HFFc6 (cell line): ENCODE measurements around the gene PNPLA2. TPM values are rescaled to one million over a fixed set of nuclear protein-coding genes. Genes with fewer than 3 reads are reported as not detected.

ENCODE experiments used
- DNase-seq: peaks from one replicate; pipeline ENCODE4 v3.0.0-alpha.2; 2018
- H3K27ac Mint-ChIP-seq: 2 replicates; pipeline ENCODE4 v1.8.0; 2020; ENCODE audit warnings: mild to moderate bottlenecking, mixed read lengths
- H3K27me3 Mint-ChIP-seq: 2 replicates; pipeline ENCODE4 v1.8.0; 2021; ENCODE audit warnings: mild to moderate bottlenecking, moderate library complexity, mixed read lengths; ENCODE audit not compliant: insufficient read depth
- H3K36me3 Mint-ChIP-seq: 2 replicates; pipeline ENCODE4 v1.8.0; 2021; ENCODE audit warnings: low read depth, mixed read lengths
- H3K4me1 Mint-ChIP-seq: 2 replicates; pipeline ENCODE4 v1.8.0; 2020; ENCODE audit warnings: low read depth, mixed read lengths
- H3K4me3 Mint-ChIP-seq: 2 replicates; pipeline ENCODE4 v1.8.0; 2020; ENCODE audit warnings: mild to moderate bottlenecking, moderate library complexity, mixed read lengths
- H3K9me3 Mint-ChIP-seq: 2 replicates; pipeline ENCODE4 v1.8.0; 2020; ENCODE audit warnings: mild to moderate bottlenecking, mixed read lengths
- total RNA-seq, 6 experiments: library from RNA; stranded (reverse); fragmentation: NEBNext Ultra II Directional; extraction: Animal tissue kit (Norgen Biotek cat#: 25700); gene quantifications; 2 replicates in 1 of 6; 3 replicates in 5 of 6; pipeline ENCODE4 v1.2.3, GENCODE V29; 2021
- TF ChIP-seq, protein P1 (sequence below): fragments of 200-600 bp; sonication (generic); IDR thresholded peaks from 2 replicates; pipeline ENCODE4 v1.5.0; 2021; ENCODE audit warnings: antibody characterized with exemption, mild to moderate bottlenecking

The PNPLA2 gene
- total RNA-seq, 6 experiments from 2014 or later = 103 to 148 (median 130) TPM

DNA sequence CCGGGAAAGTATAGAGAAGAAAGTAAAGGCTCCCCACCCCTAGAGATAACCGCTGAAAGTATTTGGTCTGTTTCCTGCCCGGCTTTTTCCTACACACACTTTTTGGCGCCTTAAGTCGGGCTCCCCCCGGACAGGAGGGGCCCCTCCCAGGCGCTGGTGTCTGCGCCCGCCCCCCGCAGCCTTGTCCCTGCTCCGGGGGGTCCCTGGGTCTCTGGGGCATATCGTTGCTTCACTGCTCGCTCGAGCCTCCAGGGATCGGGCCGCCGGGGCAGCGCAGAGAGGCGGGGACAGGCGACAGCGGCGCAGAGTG is 8.1 kb downstream of the PNPLA2 start:
- Mint-ChIP-seq H3K27ac (no peak overlapping the region), H3K9me3 (no peaks in the 10 kb centered on the region), H3K36me3 (peaks cover 6% of the 10 kb centered on the region; the same call in 1 of the 2 replicates), H3K4me1 (peaks cover 8% of the 10 kb centered on the region), H3K4me3 (peak overlapping the region; percentile 24; the same call in 1 of the 2 replicates), H3K27me3 (peaks cover 15% of the 10 kb centered on the region)
- DNase-seq = no peak
- TF ChIP-seq, protein P1, sequence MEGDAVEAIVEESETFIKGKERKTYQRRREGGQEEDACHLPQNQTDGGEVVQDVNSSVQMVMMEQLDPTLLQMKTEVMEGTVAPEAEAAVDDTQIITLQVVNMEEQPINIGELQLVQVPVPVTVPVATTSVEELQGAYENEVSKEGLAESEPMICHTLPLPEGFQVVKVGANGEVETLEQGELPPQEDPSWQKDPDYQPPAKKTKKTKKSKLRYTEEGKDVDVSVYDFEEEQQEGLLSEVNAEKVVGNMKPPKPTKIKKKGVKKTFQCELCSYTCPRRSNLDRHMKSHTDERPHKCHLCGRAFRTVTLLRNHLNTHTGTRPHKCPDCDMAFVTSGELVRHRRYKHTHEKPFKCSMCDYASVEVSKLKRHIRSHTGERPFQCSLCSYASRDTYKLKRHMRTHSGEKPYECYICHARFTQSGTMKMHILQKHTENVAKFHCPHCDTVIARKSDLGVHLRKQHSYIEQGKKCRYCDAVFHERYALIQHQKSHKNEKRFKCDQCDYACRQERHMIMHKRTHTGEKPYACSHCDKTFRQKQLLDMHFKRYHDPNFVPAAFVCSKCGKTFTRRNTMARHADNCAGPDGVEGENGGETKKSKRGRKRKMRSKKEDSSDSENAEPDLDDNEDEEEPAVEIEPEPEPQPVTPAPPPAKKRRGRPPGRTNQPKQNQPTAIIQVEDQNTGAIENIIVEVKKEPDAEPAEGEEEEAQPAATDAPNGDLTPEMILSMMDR = no peak

DNA sequence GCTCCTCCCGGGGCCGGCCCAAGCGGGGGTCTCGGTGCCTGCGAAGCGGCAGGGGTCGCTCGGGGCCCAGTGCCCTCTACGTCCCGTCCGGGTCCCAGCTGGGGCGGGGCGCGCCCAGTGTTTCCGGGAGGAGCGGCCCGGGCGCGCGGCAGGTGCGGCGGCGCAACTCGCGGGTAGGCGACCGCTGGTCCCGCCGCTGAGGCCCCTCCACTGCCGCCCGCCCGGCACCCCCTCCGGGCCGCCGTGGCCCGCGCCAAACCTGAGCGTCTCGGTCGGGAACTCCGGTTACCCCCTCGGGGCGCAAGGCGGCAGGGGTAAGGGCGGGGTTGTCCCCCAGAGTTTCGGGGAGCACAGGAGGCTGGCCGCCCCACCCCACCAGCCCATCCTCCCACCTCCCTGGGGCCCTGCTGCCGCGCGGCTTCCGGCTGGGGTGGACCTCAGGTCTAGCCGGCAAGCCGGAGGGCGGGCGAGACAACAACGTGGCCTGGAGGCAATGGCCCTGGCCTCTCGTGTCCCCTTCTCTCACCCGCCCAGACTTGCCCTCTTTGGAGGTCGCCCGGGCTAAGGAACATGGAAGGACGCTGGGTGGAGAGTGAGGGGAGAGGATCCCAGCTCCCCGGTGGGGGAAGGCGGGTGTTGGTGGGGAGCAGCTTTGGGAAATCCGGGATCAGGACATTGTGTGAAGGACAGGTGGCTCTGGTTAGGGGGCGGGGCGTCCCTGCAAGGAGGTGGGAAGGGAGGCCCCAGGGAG is 8.6 kb downstream of the PNPLA2 start:
- Mint-ChIP-seq H3K36me3 (peaks cover 6% of the 10 kb centered on the region; the same call in 1 of the 2 replicates), H3K9me3 (no peaks in the 10 kb centered on the region), H3K27ac (no peak overlapping the region; the same call in 1 of the 2 replicates), H3K27me3 (peaks cover 15% of the 10 kb centered on the region), H3K4me1 (peaks cover 11% of the 10 kb centered on the region), H3K4me3 (no peak overlapping the region)
- TF ChIP-seq, protein P1 = no peak
- DNase-seq = no peak

DNA sequence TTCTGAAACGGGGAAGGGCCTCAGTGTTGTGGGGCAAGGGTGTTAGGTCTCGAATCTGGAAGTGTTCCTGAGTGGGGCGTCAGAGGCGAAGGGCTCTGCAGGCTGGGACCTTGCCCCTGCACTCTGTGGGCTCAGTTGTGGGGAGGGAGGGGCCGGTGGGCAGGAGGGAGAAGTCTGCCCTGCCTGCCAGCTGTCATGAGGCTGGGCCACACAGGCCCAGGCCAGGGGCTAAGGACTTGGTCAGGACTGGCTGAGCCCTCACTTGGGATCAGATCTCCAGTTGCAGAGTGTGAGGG is 9.1 kb downstream of the PNPLA2 start, which contains the start of gene CRACR2B:
CRACR2B (plus strand) TSS at position 23 of the 296 bp plus-strand sequence. CDS start 689 bp downstream, outside the sequence.
- Mint-ChIP-seq H3K27ac (no peak within 1 kb of the TSS; the same call in 1 of the 2 replicates), H3K9me3 (no peaks in the 10 kb centered on the region), H3K27me3 (peaks cover 15% of the 10 kb centered on the region), H3K4me3 (no peak within 1 kb of the TSS), H3K4me1 (peaks cover 11% of the 10 kb centered on the region), H3K36me3 (peaks cover 6% of the 10 kb centered on the region; the same call in 1 of the 2 replicates)
- TF ChIP-seq, protein P1 = no peak
- DNase-seq = no peak

DNA sequence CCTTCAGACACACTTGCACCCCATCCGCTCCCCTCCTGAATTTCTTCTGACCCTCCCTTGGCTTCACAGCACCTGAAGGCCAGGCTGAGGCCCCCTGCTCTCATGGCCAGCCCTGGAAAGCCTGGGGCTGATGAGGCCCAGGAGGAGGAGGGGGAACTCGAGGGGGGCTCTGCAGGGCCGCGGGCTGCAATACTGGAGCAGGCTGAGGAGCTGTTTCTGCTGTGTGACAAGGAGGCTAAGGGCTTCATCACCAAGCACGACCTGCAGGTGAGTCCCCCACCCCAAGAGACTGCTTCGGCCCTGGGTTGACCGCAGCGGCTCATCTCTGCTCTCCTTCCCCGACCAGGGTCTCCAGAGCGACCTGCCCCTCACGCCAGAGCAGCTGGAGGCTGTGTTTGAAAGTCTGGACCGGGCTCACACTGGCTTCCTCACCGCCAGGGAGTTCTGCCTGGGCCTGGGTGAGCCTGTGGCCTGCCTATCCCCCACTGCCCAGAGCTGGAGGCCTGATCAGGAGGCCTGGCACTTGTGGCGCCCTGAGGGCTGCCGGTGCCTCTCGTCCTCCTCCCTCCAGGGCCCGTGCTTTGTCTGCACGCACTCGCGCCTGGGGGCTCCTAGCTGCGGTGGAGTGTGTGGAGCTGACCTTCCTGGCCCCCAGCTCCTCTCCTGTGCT is 9.9 kb downstream of the PNPLA2 start:
- Mint-ChIP-seq H3K9me3 (no peaks in the 10 kb centered on the region), H3K4me3 (no peak overlapping the region), H3K27me3 (peaks cover 14% of the 10 kb centered on the region), H3K36me3 (peaks cover 6% of the 10 kb centered on the region), H3K27ac (no peak overlapping the region), H3K4me1 (peaks cover 11% of the 10 kb centered on the region)
- TF ChIP-seq, protein P1 = no peak
- no peak for DNase-seq

DNA sequence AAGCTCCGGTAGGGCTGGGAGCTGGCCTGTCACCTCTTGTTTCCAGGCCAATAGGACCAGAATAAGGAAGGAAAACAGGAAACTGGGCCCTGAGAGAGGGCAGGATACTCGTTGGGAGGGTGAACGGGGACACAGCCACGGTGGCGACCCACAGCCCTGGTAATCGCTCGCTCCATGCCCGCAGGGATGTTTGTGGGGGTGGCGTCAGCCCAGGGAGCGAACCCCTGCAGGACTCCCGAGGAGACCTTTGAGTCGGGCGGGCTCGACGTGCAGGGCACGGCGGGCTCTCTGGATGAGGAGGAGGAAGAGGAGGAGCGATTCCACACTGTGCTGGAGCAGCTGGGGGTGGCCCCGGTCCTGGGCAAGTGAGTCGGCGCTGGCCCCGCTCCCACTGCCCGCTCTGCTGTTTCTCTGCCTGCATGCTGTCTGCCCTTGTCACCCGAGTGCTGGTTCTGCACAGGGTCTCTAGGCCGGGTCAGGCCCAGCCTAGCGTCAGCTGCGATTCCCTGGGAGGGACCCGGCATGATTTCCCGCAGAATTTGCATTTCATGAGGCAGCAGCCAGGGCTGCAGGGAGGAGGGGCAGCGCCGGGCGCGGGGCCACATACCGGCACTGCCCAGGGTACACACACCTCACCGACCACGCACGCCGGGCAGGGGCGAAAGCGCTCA is 10.6 kb downstream of the PNPLA2 start:
- Mint-ChIP-seq H3K4me1 (peaks cover 18% of the 10 kb centered on the region), H3K27me3 (peaks cover 21% of the 10 kb centered on the region), H3K4me3 (no peak overlapping the region), H3K27ac (no peak overlapping the region), H3K36me3 (peaks cover 13% of the 10 kb centered on the region), H3K9me3 (no peaks in the 10 kb centered on the region)
- DNase-seq = no peak
- TF ChIP-seq, protein P1 = no peak
